IPS DF 4.7 (cell line): ENCODE results near the gene SSTR5.
"Not testable (repeated sequence)": the region's sequence is repeated elsewhere in the genome, so short reads cannot be mapped to it uniquely, and the experiment has no call there.

Experiments
- DNase-seq: peaks from one replicate; pipeline ENCODE4 v3.0.0-alpha.2; 2013; ENCODE audit warnings: low spot score; ENCODE audit errors: extremely low read depth

SSTR5 gene

GRCh38 chr16:1073566-1074378, 1.2 kb downstream of the SSTR5 start:
- no peak for DNase-seq

GRCh38 chr16:1074379-1074649, 1.8 kb downstream of the SSTR5 start:
- DNase-seq, result no peak

GRCh38 chr16:1075546-1075945, 3.0 kb downstream of the SSTR5 start:
- DNase-seq, result no peak

GRCh38 chr16:1076801-1077576, 4.4 kb downstream of the SSTR5 start:
- DNase-seq, result no peak

- no peak for DNase-seq
Measured at GRCh38 chr16:1077877-1078578, 5.5 kb downstream of the SSTR5 start.

GRCh38 chr16:1078579-1079021, 6.1 kb downstream of the SSTR5 start:
- no peak for DNase-seq

GRCh38 chr16:1079341-1079740, 6.8 kb downstream of the SSTR5 start:
- no peak for DNase-seq

- no peak for DNase-seq
Measured at GRCh38 chr16:1079786-1080525, 7.4 kb downstream of the SSTR5 start.

GRCh38 chr16:1080801-1081733, 8.5 kb downstream of the SSTR5 start:
- DNase-seq, result no peak

- no peak for DNase-seq
Measured at GRCh38 chr16:1081734-1082265, 9.3 kb downstream of the SSTR5 start.

- DNase-seq, result no peak
Measured at GRCh38 chr16:1082266-1082951, 9.9 kb downstream of the SSTR5 start.

- DNase-seq, result no peak
Measured at GRCh38 chr16:1082952-1083675, 10.6 kb downstream of the SSTR5 start.

- no peak for DNase-seq
Measured at GRCh38 chr16:1084971-1085370, 12.4 kb downstream of the SSTR5 start.

- DNase-seq, result not testable (repeated sequence)
Measured at GRCh38 chr16:1086443-1086842, 13.9 kb downstream of the SSTR5 start.

- no peak for DNase-seq
Measured at GRCh38 chr16:1088295-1089170, 16.0 kb downstream of the SSTR5 start.

- no peak for DNase-seq
Measured at GRCh38 chr16:1089439-1089821, 16.9 kb downstream of the SSTR5 start.

- DNase-seq, result no peak
Measured at GRCh38 chr16:1089822-1090619, 17.5 kb downstream of the SSTR5 start.
